CD1c-positive myeloid dendritic cell (primary cell): ENCODE measurements around the gene CNNM1.

ENCODE experiments used
- DNase-seq: peaks from one replicate; pipeline ENCODE4 v3.0.0-alpha.2; 2016; ENCODE audit errors: extremely low spot score

The CNNM1 gene

DNA sequence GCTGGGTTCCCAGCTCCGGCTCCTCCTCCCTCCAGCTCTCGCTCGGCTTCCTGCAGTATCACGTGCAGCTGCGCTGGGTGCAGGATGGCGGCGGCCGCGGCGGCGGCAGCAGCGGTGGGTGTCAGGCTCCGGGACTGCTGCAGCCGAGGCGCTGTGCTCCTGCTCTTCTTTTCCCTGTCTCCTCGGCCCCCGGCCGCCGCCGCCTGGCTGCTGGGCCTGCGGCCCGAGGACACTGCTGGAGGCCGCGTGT lies at the start of gene CNNM1:
TSS of gene CNNM1 (plus strand) at position 53 of the 250 bp plus-strand sequence. CDS start at position 85, 32 bp downstream.
- no peak for DNase-seq

DNA sequence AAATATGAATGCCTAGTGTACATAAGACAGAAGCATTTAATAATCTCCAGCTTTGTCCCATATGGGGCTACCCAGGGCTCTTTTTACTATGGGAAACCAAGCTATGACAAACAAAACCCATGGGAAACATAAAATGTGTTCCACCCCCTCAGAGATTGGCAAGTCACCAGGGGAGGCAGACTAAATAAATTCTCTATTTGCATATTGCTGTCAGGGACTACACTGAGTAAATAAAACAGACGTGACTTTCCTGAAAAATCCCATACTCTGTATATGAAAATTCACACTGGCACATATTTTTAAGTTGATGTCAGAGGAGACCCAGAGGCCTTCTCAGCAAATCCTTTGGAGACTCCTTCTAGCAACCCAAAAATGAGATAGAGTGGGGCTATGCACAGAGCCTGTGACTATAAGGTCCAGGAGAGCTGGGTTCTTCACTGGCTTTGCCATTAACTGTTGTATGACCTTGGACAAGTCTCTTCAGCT lies 49.5 kb upstream of the CNNM1 start:
- DNase-seq: no peak

DNA sequence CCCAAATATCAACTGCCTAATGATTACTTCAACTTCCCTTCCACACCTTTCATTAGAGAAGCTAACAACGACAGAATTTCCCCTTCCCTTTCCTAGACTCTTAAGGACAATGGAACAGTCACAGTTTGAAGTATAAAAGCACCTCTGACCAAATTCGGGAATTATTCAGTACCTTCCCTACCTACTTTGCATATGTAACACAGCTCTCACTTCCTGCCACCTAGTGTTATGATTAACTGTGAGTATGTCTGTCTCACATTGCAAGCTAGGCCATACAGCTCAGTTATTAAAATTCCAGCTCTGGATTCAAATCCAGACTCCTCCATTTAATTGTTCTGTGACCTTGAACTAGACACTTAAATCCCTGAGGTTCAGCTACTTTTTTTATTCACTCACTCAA lies 48.7 kb upstream of the CNNM1 start:
- DNase-seq: no peak

DNA sequence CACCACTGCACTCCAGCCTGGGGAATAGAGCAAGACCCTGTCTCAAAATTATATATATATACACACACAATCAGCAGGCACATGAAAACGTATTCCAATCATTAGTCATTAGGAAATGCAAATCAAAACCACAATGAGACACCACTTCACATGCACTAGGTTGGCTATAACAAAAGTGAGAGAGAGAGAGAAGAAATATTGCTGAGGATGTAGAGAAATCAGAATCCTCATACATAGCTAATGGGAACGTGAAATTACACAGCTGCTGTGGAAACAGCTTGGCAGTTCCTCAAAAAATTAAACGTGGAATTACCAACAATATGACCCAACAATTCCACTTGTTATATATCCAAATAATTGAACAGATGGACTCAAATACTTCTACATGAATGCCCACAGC lies 43.3 kb upstream of the CNNM1 start:
- DNase-seq: no peak

- DNase-seq: no peak
Observed at GRCh38 chr10:99290306-99290705, 38.9 kb upstream of the CNNM1 start.

DNA sequence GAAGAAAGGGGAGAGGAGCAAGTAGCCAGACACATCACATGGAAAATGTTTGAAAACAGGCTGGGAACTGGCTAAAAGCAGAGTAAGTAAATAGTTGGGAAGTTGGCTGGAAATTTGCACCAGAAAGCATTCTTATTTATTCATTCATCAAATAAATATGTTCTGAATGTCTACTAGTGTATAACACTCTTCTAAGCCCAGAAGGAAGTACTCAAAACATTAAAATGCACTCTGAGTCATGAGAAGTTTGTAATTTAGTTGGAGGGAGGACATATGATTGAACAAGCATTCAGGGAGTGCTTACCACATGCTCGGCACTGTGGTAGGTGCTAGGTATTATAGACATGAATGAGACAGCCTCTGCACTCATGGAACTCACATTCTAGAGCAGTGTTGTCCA lies 37.0 kb upstream of the CNNM1 start:
- no peak for DNase-seq

GRCh38 chr10:99296605-99297004 lies 32.6 kb upstream of the CNNM1 start:
- DNase-seq: no peak

GRCh38 chr10:99297033-99297432 lies 32.1 kb upstream of the CNNM1 start:
- no peak for DNase-seq

GRCh38 chr10:99303899-99304861 lies 25.0 kb upstream of the CNNM1 start:
- DNase-seq: no peak

DNA sequence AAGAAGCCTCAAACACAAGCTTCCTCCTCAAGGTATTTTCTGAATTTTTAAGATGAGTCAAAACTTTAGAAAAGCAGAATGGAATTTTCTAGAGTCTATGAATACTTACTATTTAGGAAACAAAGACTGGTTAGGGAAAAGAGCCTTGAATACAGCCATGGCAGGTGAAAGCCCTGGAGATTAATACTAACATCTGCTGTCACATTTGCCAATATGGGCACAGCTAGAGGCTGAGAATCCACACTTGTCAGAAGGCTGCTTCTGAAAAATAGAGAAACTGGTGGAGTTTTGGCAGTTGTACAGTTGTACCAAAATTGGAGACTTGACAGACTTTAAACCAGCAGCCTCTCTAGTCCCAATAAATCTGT lies 24.3 kb upstream of the CNNM1 start:
- no peak for DNase-seq

- no peak for DNase-seq
Observed at GRCh38 chr10:99312501-99312900, 16.7 kb upstream of the CNNM1 start.

DNA sequence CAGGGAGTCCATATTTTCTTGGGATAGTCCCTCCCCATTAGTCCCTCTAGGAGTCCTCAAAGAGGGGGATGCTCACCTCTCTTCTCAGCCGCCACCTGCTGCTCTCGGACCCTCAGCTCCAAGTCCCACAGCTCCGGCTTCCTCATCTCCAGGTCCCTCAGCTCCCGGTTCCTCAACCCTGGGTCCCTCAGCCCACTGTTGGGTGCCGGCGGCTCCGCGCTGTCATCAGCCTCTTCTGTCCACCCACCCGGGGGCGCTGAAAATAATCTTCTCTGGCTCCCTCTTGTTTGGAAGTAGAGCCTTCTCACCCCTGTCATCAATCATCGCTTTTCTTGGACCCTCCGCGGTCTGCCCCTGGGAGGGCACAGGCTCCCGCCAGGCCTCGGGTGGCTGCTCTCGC lies 13.3 kb upstream of the CNNM1 start:
- no peak for DNase-seq

DNA sequence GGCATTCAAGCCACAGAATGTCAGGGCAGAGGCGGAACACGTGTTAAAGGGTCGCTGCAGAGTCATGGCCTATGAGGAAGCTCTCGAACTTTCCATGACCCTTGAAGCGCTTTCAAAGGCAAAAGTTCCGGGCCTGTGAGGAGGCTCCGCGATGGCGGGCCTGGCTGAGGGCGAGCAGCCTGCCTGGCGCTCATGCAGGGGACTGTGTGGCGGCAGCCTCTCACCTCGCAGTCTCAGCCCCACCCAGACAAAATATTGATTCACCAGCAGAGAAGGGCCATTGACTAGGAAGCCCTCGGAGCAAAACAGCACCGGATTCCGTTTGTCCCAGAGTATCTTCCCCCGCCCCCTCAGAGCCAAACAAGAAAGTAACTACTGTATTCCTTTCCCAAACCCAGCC lies 12.8 kb upstream of the CNNM1 start:
- DNase-seq: no peak

- no peak for DNase-seq
Observed at GRCh38 chr10:99318048-99318447, 11.1 kb upstream of the CNNM1 start.

DNA sequence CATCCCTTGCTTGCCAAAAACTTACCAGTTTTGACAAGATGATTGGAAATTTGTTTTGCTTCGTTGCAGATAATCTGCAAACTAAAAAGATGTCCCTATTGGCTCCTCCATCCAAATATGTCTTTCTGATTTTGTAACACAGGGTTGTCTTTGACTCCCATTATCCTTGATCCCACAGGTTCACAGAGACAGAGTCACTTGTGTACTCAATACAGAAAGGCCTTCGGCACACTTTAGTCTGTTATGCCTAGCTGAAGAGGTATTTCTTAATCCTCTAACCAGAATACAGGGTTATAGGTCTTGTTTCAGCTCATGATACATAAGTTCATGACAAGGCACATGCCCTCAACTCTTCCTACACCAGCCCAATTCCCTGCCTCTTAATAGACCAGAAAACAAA lies 10.7 kb upstream of the CNNM1 start:
- no peak for DNase-seq

GRCh38 chr10:99325281-99325680 lies 3.9 kb upstream of the CNNM1 start:
- no peak for DNase-seq

GRCh38 chr10:99326871-99327270 lies 2.3 kb upstream of the CNNM1 start:
- no peak for DNase-seq

DNA sequence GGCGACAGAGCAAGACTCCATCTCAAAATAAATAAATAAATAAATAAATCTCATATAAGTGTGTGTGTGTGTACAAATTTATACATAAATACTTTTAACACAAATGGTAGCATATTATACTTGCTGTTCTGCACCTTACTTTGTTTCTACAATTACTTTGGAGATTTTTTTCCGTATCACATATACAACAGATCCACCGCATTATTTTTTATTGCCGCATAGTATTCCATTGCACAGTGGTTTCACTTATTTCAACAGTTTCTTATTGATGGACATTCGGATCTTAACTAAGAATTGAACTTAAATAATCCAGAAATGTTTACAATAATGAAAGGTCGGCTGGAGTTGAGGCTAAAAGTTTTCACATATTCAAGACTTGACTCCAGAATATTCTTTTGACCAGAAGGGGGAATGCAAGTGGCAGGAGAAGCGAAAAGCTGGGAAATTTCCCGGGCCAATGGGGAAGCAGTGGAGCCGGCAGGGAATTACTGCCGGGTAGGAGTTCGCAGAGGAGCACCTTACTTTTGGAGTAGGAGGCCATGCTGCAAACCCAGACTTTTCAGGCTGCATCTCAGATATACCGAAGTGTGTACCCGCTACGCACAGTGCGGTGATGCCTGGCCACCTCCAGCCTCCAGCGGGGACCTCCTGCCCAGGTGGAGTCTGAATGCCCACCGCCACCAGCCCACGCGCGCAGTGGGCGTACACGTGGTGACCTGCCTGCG lies 415 bp upstream of the CNNM1 start:
- no peak for DNase-seq

GRCh38 chr10:99329554-99330346 lies 594 bp downstream of the CNNM1 start:
- DNase-seq: no peak

- DNase-seq: no peak
Observed at GRCh38 chr10:99330347-99330924, 1.3 kb downstream of the CNNM1 start.

DNA sequence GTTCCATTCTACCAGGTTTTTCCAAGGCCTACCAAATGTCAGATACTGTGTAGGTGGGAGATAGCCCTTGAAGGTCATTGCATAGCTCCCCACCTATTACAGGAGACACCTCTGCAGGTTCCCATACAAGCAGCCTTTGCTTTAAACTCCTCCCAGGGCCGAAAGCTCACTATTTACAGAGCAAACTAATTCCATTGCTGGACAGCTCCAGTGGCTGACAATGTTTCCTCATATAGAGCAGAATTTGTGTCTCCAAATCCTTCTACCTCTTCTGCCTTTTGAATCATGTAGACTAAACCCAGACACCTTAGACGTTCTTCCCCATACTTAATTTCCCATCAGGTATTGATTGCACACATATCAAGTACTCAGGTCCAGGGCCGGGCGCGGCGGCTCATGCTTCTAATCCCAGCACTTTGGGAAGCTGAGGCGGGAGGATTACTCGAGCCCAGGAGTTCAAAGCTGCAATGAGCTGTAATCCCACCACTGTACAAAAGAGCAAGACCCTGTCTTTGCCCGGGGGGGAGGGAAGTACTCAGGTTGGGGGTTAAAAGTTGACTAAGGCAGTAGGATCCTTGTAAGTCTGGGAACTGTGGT lies 2.1 kb downstream of the CNNM1 start:
- DNase-seq: no peak
